GM19239 (cell line): ENCODE results near the gene TRA2B.
"Not testable (repeated sequence)": the region's sequence is repeated elsewhere in the genome, so short reads cannot be mapped to it uniquely, and the experiment has no call there.

Source experiments
- DNase-seq: peaks from one replicate; pipeline ENCODE4 v3.0.0; 2011; ENCODE audit warnings: low spot score; ENCODE audit not compliant: insufficient read length
- FAIRE-seq: peaks from 2 replicates; lab custom pipeline; 2011; peaks lifted over from hg19 to GRCh38; lab: Jason Lieb, UNC

The TRA2B gene

DNA sequence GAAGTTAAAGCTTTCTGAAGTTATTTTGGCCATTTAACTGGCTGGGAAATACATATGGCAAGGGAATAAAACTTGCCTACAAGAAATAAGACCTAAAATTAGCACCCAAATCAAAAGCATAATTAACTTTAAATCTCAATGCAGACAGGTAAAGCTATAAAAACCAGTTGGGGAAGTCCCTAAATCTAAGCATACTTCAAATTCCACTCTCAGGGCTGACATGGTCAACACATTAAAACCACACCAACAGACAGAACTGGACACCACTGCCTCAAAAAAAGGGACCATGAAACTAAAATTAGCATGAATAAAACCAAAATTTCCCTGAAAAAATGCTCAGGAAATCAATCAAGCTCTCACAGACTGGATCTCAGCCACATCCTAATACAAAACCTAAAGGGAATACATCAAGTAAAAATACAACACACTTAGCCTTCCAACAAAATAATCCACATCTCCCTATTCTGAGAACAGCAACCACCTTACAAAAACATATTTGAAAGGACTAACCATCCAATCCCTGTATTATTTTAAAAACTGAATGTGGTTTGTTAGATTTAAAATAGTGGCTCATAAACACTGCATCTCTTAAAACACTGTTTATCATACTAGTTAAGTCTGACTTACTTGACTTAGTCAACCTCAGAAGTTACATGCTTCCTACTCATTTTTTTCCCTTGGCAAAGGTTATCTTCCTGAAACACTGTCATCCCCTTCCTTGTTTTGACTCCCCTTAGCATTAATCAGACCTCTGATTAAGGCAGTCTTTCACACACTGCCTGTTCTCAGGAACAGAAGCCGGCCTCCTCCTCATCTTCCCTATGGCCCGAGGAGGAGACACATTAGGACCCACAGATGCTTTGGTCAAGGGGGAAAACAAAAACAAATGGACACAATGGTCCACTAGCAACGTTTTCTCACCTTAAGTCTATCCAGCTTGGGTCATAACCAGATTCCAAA lies 8.3 kb downstream of the TRA2B start:
- FAIRE-seq (no peak), DNase-seq (no peak)

DNA sequence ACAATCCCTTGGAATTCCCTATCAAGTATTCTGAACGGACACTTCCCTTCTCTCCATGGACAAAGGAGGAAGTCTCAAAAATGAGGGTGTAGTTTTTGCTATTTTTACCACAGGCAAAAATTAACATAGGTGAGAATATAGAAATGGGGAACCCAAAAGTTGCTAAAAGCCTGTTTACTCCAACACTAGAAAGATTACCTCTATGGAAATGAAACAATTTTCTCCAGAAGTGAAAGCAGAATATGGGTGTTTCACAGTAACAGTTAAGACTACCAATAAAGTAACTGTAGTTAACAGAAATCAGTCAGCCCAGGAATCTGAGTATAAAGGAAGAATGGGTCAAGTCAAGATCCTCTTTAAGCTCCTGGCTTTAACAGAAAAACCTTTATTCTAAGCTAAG lies 9.3 kb downstream of the TRA2B start:
- no peak for DNase-seq
- no peak for FAIRE-seq

DNA sequence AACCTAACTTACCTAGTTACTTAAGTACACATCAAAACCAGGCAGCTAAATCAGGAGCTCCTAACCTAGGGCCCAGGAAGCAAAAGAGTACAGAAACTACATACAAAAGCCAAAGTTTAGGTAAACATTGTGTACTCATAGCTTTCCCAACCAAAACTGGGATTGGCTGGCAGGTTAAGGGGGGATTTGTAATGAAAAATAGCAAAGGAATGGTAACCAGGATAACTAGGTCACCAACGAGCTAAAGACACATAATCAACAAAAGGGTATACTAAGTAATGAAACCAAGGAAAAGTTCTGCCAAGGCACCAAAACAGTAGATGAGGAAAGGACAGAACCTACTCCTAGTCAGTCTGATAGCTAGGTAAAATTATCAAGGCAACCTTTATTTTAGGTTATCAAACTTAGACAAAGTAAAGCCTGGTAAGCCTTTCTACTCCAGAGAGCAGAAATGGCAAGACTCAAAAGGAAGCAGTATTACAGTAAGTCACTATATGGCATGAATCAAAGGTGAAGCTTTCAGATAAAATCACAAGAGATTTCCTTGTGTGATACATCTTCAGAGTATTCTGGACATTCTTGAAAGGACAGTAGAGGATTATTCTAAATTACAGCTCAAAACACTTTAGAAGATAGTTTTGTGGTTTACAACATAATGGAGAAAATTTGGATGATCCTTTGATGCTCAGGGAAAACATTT lies 10.2 kb downstream of the TRA2B start:
- DNase-seq (no peak), FAIRE-seq (no peak)

DNA sequence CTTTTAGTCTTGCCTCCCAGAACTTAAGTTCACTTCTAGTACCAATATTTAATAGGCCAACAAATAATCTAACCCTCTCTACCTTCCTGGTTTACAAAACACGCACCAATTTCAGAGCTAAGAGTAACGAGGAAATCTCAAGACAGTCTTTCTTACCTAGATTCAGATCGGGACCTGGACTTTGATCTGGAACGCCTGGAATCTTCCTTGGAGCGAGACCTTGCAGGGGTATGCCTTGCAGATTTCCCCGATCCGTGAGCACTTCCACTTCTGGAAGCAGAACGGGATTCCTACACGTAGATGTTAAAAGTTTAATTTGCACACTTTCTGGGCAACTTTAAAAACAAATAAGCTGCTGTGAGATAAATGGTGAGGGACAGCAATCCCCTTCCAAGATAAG lies 11.4 kb downstream of the TRA2B start:
- FAIRE-seq (no peak), DNase-seq (no peak)

DNA sequence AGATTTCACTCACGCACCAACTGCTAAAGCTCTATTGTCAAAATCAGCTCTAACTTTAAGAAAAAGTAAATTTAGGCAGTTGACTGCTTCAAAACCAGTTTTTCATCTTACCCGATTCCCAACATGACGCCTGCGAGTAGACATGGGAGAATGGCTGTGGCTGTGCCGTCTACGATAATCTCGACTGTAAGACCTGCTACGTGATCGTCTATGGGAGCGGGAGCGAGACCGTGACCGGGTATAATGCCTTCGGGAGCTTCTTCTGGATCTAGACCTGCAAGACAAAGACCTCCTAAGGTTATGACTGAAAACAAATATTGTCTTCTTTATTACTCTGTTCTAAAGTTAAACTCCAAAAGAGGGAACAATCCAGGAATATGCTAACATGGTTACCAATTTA lies 12.5 kb downstream of the TRA2B start:
- no peak for FAIRE-seq
- DNase-seq: no peak

DNA sequence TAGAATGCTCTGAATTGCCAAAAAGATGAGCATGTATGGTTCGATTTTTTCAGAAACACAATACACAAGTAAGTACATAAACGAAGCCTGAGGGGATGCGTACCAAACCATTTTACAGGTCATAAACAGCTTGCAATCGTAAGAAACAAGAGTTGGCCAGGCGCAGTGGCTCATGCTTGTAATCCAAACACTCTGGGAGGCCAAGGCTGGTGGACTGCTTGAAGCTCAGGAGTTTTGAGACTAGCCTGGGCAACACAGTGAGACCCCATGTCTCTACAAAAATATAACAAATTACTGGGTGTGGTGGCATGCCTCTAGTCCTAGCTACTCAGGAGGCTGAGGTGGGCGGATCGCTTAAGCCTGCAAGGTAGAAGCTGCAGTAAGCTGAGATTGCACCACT lies 13.4 kb downstream of the TRA2B start:
- DNase-seq (no peak), FAIRE-seq (no peak)

DNA sequence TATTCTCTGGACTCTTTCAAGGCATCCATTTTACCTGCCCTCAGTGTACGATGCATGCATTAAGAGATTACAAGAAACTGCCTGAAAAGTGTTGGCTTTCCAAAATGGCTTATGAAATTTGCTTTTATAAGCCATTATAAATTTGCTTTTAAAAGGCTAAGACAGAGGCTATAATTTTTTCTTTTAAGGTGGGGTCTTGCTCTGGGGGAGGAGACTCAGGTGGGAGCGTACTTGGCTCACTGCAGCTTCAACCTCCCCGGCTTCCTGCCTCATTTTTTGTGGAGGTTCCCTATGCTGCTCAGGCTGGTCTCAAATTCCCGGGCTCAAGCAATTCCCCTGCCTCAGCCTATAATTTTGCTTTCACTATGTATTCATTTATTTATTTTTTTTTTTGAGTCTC lies 17.6 kb downstream of the TRA2B start:
- no peak for DNase-seq
- no peak for FAIRE-seq

DNA sequence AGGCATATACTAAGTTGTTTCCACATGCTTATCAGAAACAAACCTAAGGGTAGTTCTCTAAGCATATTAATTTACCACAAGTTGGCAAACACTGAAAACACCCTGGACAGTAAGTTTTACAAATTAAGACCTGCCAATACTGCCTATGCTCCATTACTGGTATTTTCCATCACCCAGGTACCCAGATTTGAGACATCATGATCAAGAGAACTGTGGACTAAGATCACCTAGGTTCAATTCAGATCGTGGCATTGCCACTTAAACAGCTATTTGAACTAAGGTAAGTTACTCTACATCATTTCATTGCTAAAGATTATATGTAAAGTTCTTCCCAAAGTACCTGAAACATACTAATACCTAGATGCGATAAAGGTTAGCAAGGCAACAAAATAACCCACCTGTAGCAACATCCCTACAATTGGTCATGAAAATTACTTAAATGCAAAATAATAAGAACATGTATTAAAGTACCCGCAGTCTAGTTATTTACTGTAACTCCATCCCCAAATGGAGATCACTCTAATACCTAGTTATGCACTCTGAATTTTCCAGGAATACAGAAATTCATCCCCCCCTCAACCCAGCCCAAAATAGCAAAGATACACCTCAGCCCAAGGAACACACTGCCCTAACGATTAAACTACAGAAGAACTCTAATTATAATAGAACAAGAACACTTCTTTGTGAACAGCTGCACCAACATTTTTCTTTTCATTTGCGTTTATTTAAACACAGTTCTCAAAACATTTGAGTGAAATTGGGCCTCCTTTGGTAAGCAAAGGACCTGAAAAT lies 21.6 kb downstream of the TRA2B start:
- FAIRE-seq (no peak), DNase-seq (no peak)

DNA sequence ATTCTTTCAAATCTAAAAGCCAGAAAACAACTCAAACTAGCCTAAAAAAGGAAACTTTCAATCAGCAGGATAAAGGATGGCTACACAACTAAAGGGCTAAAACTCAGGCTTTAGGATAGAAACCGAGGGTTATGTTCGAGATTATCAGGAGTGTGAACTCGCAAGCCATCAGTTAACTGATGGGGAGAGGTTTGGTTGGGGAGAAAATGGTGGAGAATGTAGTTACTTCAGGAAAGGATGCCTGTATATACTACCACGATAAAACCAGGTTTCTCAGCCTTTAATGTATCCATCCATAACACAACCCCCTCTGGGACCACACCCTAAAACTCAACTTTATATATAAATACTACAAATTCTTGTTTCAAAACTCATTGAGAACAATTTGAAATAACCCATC lies 22.2 kb downstream of the TRA2B start:
- FAIRE-seq (no peak), DNase-seq (no peak)

DNA sequence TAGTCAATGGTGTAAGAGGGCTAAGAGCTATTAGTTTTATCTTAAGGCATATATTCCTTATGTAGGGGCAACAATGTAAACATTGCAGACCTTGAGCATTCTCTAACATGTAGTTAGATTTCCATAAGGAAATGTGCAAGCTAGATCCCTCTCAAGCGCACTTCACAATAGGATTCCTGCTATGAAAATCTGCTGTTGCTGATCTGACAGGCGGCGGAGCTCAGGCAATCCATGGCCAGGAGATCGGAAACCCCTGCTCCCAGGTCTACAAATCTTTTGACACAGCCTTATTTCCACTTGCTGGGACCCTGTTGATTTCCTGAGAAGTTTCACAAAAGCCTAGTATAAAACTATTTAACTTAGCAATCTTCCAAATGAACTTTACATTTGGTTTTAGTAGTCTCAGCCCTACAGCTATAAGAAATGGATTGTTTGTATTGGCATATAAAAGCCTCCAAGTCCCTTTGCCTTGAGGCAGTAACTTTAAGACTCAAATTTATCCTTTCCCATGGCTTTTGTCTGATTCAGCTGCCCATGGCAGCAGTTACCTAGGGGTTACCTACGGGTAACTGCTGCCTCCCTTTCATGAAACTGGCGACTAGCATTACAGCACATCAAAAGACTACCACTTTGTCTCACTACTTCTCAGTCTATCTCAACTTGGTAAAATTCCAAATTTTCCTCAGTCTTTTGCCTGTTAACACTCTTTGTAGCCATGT lies 22.7 kb downstream of the TRA2B start:
- FAIRE-seq (no peak), DNase-seq (no peak)

DNA sequence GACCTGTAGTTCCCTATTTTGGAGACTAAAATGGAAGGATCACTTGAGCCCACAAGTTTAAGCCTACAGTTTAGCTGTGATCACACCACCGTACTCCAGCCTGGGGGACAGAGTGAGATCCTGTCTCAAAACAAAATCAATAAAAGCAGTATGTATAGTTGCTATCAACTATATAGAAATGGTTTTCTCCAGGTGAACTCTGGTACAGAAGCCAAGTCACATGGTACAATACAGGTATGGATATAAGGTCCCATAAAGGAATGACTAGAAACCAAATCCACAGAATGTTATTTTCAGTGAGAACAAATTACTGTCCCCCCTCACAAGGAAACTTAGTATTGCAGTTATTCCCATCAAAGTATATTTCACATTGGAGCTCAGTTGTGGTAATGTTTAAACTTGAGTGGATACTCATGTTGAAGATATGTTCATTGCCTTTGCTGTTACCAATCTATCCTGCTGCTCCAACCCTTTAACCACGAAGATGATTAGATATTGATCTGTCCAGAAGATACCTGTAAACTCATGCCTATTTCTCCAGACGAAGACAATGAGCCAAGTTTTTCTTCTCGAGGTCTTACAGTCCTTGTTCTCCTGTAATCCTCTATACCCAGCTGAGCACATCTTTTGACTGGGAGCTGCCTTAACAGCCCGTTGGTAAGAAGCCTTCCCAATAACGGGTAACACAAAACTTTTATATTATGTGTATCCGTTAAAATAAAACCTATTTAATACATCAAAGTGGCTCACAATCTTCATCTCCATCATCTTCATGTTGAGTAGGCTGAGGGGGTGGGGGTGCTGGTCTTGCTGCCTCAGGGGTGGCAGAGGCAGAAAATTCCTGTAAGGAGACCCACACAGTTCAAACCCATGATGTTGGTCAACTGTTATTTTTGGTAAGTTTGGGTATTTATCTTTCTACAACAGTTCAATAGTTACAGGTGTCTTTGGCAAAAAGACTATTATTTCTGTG lies 24.6 kb downstream of the TRA2B start:
- DNase-seq (no peak), FAIRE-seq (peak; percentile 55)

DNA sequence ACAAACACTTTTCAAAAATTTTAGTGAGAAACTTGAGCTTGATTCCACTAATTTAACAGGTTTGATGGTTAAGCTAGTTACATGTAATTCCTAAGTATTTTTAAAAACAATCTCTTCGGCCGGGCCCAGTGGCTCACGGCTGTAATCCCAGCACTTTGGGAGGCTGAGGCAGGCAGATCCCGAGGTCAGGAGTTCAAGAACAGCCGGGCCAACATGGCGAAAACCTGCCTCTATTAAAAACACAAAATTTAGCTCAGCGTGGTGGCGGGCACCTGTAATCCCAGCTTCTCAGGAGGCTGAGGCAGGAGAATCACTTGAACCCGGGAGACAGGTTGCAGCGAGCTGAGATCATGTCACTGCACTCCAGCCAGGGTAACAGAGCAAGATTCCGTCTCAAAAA lies 25.3 kb downstream of the TRA2B start:
- FAIRE-seq (no peak), DNase-seq (no peak)

DNA sequence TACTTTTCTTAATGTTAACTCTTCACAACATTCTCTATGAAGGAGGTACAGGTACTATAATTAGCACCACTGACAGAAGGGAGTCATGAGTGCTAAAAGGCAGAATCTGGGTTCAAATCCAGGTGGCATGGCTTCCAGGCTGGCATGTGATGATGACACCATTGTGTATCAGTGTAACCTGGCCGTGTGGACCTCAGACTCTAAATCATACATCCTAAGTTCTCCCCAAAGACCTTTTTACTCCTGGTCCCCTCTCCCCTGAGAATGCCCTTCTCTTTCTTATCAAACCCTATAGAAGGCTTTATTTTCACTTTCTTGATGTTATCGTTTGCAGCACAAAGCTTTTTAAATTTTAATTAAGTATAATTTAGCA lies 26.8 kb downstream of the TRA2B start:
- not testable (repeated sequence) for FAIRE-seq, DNase-seq

DNA sequence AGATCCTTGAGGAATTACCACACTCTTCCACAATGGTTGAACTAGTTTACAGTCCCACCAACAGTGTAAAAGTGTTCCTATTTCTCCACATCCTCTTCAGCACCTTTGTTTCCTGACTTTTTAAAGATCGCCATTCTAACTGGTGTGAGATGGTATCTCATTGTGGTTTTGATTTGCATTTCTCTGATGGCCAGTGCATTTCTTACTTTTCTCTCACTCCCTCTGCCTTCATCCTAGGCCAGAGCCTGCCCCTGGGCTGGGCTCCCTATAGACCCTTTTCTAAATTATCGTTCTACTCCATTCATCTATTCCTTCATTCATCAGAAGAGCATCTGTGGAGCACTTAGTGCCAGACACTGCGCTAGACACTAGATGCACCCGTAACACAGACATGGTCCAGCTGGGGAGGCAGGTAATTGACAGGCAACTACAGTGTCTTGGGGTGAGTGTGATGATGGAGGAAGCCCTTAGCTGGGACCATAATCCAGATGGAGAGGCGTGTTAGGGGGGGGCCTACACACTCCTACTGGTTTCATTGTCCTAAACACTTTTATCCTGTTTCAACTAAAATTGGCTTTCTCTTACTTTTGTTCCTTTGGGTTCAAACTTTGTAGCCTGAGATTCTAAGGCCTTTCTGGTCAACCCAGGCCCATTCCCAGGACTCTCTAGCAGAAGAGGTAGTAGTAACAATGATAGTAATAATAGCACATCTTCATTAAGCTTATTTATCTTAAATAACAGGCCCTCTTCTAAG lies 27.3 kb downstream of the TRA2B start:
- not testable (repeated sequence) for FAIRE-seq, DNase-seq

DNA sequence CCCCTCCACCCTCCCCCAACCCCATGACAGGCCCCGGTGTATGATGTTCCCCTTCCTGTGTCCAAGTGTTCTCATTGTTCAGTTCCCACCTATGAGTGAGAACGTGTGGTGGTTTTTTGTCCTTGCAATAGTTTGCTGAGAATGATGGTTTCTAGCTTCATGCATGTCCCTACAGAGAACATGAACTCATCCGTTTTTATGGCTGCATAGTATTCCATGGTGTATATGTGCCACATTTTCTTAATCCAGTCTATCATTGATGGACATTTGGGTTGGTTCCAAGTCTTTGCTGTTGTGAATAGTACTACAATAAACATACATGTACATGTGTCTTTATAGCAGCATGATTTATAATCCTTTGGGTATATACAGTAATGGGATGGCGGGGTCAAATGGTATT lies 27.9 kb downstream of the TRA2B start:
- DNase-seq, FAIRE-seq: not testable (repeated sequence)

DNA sequence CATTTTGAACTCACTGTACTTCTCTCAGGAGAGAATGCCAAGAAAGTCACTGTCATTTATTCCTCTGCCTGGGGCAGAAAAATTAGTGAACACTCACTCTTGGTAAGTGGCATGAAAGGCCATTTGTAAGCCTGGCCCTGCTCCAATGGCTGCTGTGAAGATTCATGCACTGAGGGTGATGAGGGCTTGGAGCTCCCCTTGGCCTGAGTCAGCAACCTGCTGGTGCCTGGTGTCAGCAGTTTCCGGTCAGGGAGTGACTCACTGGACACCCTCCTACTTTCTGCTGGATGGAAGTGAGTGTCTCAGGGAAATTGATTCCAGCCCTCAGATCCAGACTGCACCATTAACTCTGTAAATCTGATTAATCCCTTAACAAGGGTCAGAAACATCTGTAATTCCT lies 37.6 kb downstream of the TRA2B start:
- FAIRE-seq: no peak
- DNase-seq: no peak

DNA sequence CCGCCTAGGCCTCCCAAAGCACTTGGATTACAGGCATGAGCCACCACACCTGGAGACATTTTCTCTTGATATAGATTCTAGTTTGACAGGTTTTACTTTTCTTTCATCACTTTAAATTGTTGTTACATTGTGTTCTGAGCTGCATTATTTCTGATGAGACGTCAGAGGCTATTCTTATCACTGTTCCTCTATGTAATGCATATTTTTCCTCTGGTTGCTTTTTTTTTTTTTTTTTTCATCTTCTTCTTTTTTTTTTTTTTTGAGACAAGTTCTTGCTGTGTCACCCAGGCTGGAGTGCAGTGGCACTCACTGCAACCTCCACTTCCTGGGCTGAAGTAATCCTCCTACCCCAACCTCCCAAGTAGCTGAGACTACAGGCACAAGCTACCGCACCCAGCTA lies 41.2 kb downstream of the TRA2B start:
- no peak for FAIRE-seq

DNA sequence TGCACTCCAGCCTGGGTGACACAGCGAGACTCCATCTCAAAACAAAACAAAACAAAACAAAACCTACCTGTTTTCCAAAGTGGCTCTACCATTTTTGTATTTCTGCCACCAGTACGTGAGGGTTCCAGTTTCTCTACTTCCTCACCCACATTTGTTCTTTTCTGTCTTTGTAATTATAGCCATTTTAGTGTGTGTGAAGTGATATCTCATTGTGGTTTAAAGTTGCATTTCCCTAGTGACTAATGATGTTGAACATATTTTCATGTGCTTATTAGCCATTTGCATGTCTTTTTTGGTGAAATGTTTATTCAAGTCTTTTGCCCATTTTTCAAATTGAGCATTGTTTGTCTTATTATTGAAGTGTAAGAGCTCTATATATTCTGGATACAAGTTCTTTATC lies 50.7 kb downstream of the TRA2B start:
- DNase-seq (no peak), FAIRE-seq (no peak)

More for the DNA sequence above, 41.2 kb downstream of the TRA2B start:
- DNase-seq: no peak
